ENCODE results near the gene ARHGAP22.

The ARHGAP22 gene

GRCh38 chr10:48485711-48486110 lies 119.2 kb downstream of the ARHGAP22 start:
- DNase-seq (ENCODE audit: insufficient read length, low spot score) = no peak
- no peak for FAIRE-seq

GRCh38 chr10:48484911-48485310 lies 120.0 kb downstream of the ARHGAP22 start:
- FAIRE-seq (no peak), DNase-seq (ENCODE audit: insufficient read length, low spot score) (no peak)

GRCh38 chr10:48482207-48482606 lies 122.7 kb downstream of the ARHGAP22 start:
- FAIRE-seq (no peak), DNase-seq (ENCODE audit: insufficient read length, low spot score) (no peak)

- FAIRE-seq = no peak
- no peak for DNase-seq (ENCODE audit: insufficient read length, low spot score)
Measured at GRCh38 chr10:48481385-48481784, 123.5 kb downstream of the ARHGAP22 start.

GRCh38 chr10:48480397-48481374 lies 124.2 kb downstream of the ARHGAP22 start:
- no peak for FAIRE-seq

GRCh38 chr10:48478980-48479811 lies 125.7 kb downstream of the ARHGAP22 start:
- no peak for DNase-seq (ENCODE audit: insufficient read length, low spot score)
- no peak for FAIRE-seq

More at GRCh38 chr10:48480397-48481374, 124.2 kb downstream of the ARHGAP22 start:
- DNase-seq (ENCODE audit: insufficient read length, low spot score) = no peak

GRCh38 chr10:48478469-48478868 lies 126.4 kb downstream of the ARHGAP22 start:
- DNase-seq (ENCODE audit: insufficient read length, low spot score) (no peak), FAIRE-seq (no peak)

GRCh38 chr10:48477616-48478015 lies 127.3 kb downstream of the ARHGAP22 start:
- FAIRE-seq (no peak), DNase-seq (ENCODE audit: insufficient read length, low spot score) (no peak)

- no peak for FAIRE-seq
- DNase-seq (ENCODE audit: insufficient read length, low spot score) = no peak
Measured at GRCh38 chr10:48477141-48477540, 127.7 kb downstream of the ARHGAP22 start.

GRCh38 chr10:48476279-48476982 lies 128.4 kb downstream of the ARHGAP22 start:
- no peak for FAIRE-seq
- DNase-seq (ENCODE audit: insufficient read length, low spot score) = no peak

GRCh38 chr10:48475943-48476278 lies 129.0 kb downstream of the ARHGAP22 start:
- DNase-seq (ENCODE audit: insufficient read length, low spot score) (no peak), FAIRE-seq (no peak)

GRCh38 chr10:48474765-48475365 lies 130.0 kb downstream of the ARHGAP22 start:
- DNase-seq (ENCODE audit: insufficient read length, low spot score) (no peak), FAIRE-seq (no peak)

GRCh38 chr10:48473704-48474103 lies 131.2 kb downstream of the ARHGAP22 start:
- no peak for DNase-seq (ENCODE audit: insufficient read length, low spot score)
- no peak for FAIRE-seq

GRCh38 chr10:48472501-48473069 lies 132.3 kb downstream of the ARHGAP22 start:
- FAIRE-seq (no peak), DNase-seq (ENCODE audit: insufficient read length, low spot score) (no peak)

- DNase-seq (ENCODE audit: insufficient read length, low spot score) (no peak), FAIRE-seq (no peak)
Measured at GRCh38 chr10:48470893-48471805, 133.7 kb downstream of the ARHGAP22 start.

- no peak for FAIRE-seq
- DNase-seq (ENCODE audit: insufficient read length, low spot score) = no peak
Measured at GRCh38 chr10:48470115-48470892, 134.6 kb downstream of the ARHGAP22 start.

- FAIRE-seq = no peak
- DNase-seq (ENCODE audit: insufficient read length, low spot score) = no peak
Measured at GRCh38 chr10:48469516-48470020, 135.3 kb downstream of the ARHGAP22 start.

GRCh38 chr10:48468866-48469511 lies 135.9 kb downstream of the ARHGAP22 start:
- no peak for DNase-seq (ENCODE audit: insufficient read length, low spot score)
- FAIRE-seq = no peak
